Measurements from ENCODE around the gene RBMS1. TPM values are rescaled to one million over a fixed set of nuclear protein-coding genes. Genes with fewer than 3 reads are reported as not detected.
A peak's percentile ranks its signal among the peaks of the same experiment; 100 is the strongest.

Gene RBMS1
- total RNA-seq, 1 donor = 170 TPM

GRCh38 chr2:160390544-160391455, 102.8 kb downstream of the RBMS1 start:
- no peak for TF ChIP-seq CTCF (IDR thresholded peaks at IDR 0.05; ENCODE audit: insufficient read depth, low read length)
- DNase-seq (ENCODE audit: low read depth) = peak; percentile 68
- H3K4me3 ChIP-seq (ENCODE audit: low read depth, low read length) = no peak overlapping the region

- peak; percentile 88 for DNase-seq (ENCODE audit: low read depth)
These were observed 103.7 kb downstream of the RBMS1 start for GRCh38 chr2:160389875-160390274.

GRCh38 chr2:160388464-160389263, 104.9 kb downstream of the RBMS1 start:
- peak overlapping the region; percentile 22 for H3K4me3 ChIP-seq (ENCODE audit: low read depth, low read length)
- no peak for TF ChIP-seq CTCF (IDR thresholded peaks at IDR 0.05; ENCODE audit: insufficient read depth, low read length)
- DNase-seq (ENCODE audit: low read depth) = no peak

More at GRCh38 chr2:160389875-160390274, 103.7 kb downstream of the RBMS1 start:
- no peak for TF ChIP-seq CTCF (IDR thresholded peaks at IDR 0.05; ENCODE audit: insufficient read depth, low read length)
- H3K4me3 ChIP-seq (ENCODE audit: low read depth, low read length) = no peak overlapping the region

GRCh38 chr2:160387558-160388262, 105.9 kb downstream of the RBMS1 start:
- TF ChIP-seq CTCF (IDR thresholded peaks at IDR 0.05; ENCODE audit: insufficient read depth, low read length) = no peak
- peak overlapping the region; percentile 22 for H3K4me3 ChIP-seq (ENCODE audit: low read depth, low read length)
- peak; percentile 100 for DNase-seq (ENCODE audit: low read depth)

- no peak for DNase-seq (ENCODE audit: low read depth)
These were observed 108.8 kb downstream of the RBMS1 start for GRCh38 chr2:160384791-160385190.

More at GRCh38 chr2:160384791-160385190, 108.8 kb downstream of the RBMS1 start:
- H3K4me3 ChIP-seq (ENCODE audit: low read depth, low read length) = no peak overlapping the region
- TF ChIP-seq CTCF (IDR thresholded peaks at IDR 0.05; ENCODE audit: insufficient read depth, low read length) = no peak

All from fibroblast of the aortic adventitia (primary cell).